GM19397 (cell line): ENCODE measurements around the gene IL36B.

Source experiments
- ATAC-seq: cut with Tn5 transposase; IDR thresholded peaks from one replicate; pipeline ENCODE4 v1.9.1; 2021; ENCODE audit warnings: mild to moderate bottlenecking, moderate library complexity; ENCODE audit not compliant: unreplicated experiment

The IL36B gene

GRCh38 chr2:113057117-113057516 lies 4.5 kb upstream of the IL36B start:
- no peak for ATAC-seq

- ATAC-seq, result no peak
Measured at GRCh38 chr2:113056521-113056920, 3.9 kb upstream of the IL36B start.

- no peak for ATAC-seq
Measured at GRCh38 chr2:113054066-113054465, 1.4 kb upstream of the IL36B start.

GRCh38 chr2:113053666-113054065 lies 999 bp upstream of the IL36B start:
- no peak for ATAC-seq

- ATAC-seq, result no peak
Measured at GRCh38 chr2:113050921-113051895, 1.5 kb downstream of the IL36B start.

- no peak for ATAC-seq
Measured at GRCh38 chr2:113046465-113046864, 6.2 kb downstream of the IL36B start.

- ATAC-seq, result no peak
Measured at GRCh38 chr2:113041871-113042270, 10.8 kb downstream of the IL36B start.

GRCh38 chr2:113039719-113040118 lies 12.9 kb downstream of the IL36B start:
- no peak for ATAC-seq

- no peak for ATAC-seq
Measured at GRCh38 chr2:113039158-113039557, 13.5 kb downstream of the IL36B start.

- no peak for ATAC-seq
Measured at GRCh38 chr2:113038291-113038690, 14.4 kb downstream of the IL36B start.

GRCh38 chr2:113036763-113037162 lies 15.9 kb downstream of the IL36B start:
- ATAC-seq, result no peak

- no peak for ATAC-seq
Measured at GRCh38 chr2:113034016-113034415, 18.7 kb downstream of the IL36B start.

GRCh38 chr2:113032737-113033136 lies 19.9 kb downstream of the IL36B start:
- no peak for ATAC-seq

GRCh38 chr2:113028112-113028511 lies 24.6 kb downstream of the IL36B start:
- no peak for ATAC-seq

GRCh38 chr2:113027691-113028090 lies 25.0 kb downstream of the IL36B start:
- ATAC-seq, result no peak

- no peak for ATAC-seq
Measured at GRCh38 chr2:113025737-113026136, 26.9 kb downstream of the IL36B start.

GRCh38 chr2:113024764-113025163 lies 27.9 kb downstream of the IL36B start:
- no peak for ATAC-seq

GRCh38 chr2:113021312-113021711 lies 31.4 kb downstream of the IL36B start:
- no peak for ATAC-seq

GRCh38 chr2:113018509-113018908 lies 34.2 kb downstream of the IL36B start:
- no peak for ATAC-seq

GRCh38 chr2:113015655-113016054 lies 37.0 kb downstream of the IL36B start:
- ATAC-seq, result no peak

GRCh38 chr2:113015042-113015441 lies 37.6 kb downstream of the IL36B start:
- ATAC-seq, result no peak

GRCh38 chr2:113014067-113014466 lies 38.6 kb downstream of the IL36B start:
- ATAC-seq, result no peak

- ATAC-seq, result no peak
Measured at GRCh38 chr2:113013336-113013661, 39.4 kb downstream of the IL36B start.
